HEK293 (cell line): ENCODE measurements around the gene CNGA2.

Experiments
- ATF2 ChIP-seq: fragments of 450-650 bp; formaldehyde crosslinking; IDR thresholded peaks from 2 replicates; pipeline ENCODE4 v1.5.1; 2016; ENCODE audit warnings: missing biosample characterization, missing genetic modification characterization, low read depth
- MYNN ChIP-seq: fragments of 450-650 bp; formaldehyde crosslinking; IDR thresholded peaks from 2 replicates; pipeline ENCODE4 v1.5.1; 2016; ENCODE audit warnings: missing biosample characterization, missing genetic modification characterization, borderline replicate concordance
- PRDM1 ChIP-seq: fragments of 450-650 bp; formaldehyde crosslinking; IDR thresholded peaks from 2 replicates; pipeline ENCODE4; 2016; ENCODE audit warnings: missing biosample characterization, missing genetic modification characterization
- ZNF19 ChIP-seq: fragments of 450-650 bp; formaldehyde crosslinking; IDR thresholded peaks from 2 replicates; pipeline ENCODE4; 2016; ENCODE audit warnings: missing biosample characterization, missing genetic modification characterization, low read depth
- ZNF274 ChIP-seq, 2 experiments: fragments of 200-500 bp in 1 of 2; fragments of 450-650 bp in 1 of 2; sonication (Bioruptor generic) in 1 of 2; formaldehyde crosslinking in 1 of 2; IDR thresholded peaks; 2 replicates each; pipeline versions ENCODE4 v1.5.1 to v1.6.1; 2014 to 2016; ENCODE audit warnings: borderline replicate concordance in 1 of 2, inconsistent platforms in 1 of 2, low read length in 1 of 2, missing biosample characterization in 1 of 2, missing genetic modification characterization in 1 of 2
- ZNF302 ChIP-seq: fragments of 450-650 bp; formaldehyde crosslinking; IDR thresholded peaks from 2 replicates; pipeline ENCODE4 v1.5.1; 2016; ENCODE audit warnings: missing biosample characterization, missing genetic modification characterization, low read depth
- ZNF639 ChIP-seq: fragments of 450-650 bp; formaldehyde crosslinking; IDR thresholded peaks from 2 replicates; pipeline ENCODE4 v1.5.1; 2016; ENCODE audit warnings: missing biosample characterization, missing genetic modification characterization
- ZSCAN18 ChIP-seq: fragments of 450-650 bp; formaldehyde crosslinking; IDR thresholded peaks from 2 replicates; pipeline ENCODE4 v1.5.1; 2016; ENCODE audit warnings: missing biosample characterization, missing genetic modification characterization
- TF ChIP-seq, protein P1 (sequence below): fragments of 450-650 bp; formaldehyde crosslinking; IDR thresholded peaks from 2 replicates; pipeline ENCODE4 v1.5.1; 2016; ENCODE audit warnings: missing biosample characterization, missing genetic modification characterization
- TF ChIP-seq, protein P2 (sequence below): fragments of 450-650 bp; formaldehyde crosslinking; IDR thresholded peaks from 2 replicates; pipeline ENCODE4 v1.5.1; 2016; ENCODE audit warnings: missing biosample characterization, missing genetic modification characterization

DNA sequence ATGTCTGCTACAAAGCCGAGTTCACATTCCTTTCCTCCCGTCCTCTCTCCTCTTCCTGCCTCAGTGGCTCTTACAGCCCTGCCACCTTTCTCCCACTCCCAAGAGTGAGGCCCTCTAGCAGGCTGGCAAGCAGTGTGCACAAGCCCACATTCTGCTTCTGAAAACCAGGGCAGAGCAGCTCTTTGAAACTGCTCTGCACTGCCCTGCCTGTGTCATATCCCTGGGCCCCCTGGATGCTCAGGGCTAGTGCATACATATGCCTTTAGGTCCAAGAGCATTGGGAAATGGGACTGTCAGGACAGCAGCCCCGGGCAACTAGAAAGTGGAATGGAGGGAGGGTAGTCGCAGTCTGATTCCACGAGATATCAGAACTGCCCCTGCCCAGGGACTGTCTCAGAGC, 42.4 kb downstream of the CNGA2 start:
- no peak for TF ChIP-seq ATF2 (tag by site-specific recombination)
- TF ChIP-seq MYNN, result no peak
- no peak for TF ChIP-seq ZNF639 (tag by site-specific recombination)
- TF ChIP-seq, protein P1, sequence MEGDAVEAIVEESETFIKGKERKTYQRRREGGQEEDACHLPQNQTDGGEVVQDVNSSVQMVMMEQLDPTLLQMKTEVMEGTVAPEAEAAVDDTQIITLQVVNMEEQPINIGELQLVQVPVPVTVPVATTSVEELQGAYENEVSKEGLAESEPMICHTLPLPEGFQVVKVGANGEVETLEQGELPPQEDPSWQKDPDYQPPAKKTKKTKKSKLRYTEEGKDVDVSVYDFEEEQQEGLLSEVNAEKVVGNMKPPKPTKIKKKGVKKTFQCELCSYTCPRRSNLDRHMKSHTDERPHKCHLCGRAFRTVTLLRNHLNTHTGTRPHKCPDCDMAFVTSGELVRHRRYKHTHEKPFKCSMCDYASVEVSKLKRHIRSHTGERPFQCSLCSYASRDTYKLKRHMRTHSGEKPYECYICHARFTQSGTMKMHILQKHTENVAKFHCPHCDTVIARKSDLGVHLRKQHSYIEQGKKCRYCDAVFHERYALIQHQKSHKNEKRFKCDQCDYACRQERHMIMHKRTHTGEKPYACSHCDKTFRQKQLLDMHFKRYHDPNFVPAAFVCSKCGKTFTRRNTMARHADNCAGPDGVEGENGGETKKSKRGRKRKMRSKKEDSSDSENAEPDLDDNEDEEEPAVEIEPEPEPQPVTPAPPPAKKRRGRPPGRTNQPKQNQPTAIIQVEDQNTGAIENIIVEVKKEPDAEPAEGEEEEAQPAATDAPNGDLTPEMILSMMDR (tag by site-specific recombination), result no peak
- TF ChIP-seq ZNF19 (tag by site-specific recombination), result no peak
- TF ChIP-seq, protein P2, sequence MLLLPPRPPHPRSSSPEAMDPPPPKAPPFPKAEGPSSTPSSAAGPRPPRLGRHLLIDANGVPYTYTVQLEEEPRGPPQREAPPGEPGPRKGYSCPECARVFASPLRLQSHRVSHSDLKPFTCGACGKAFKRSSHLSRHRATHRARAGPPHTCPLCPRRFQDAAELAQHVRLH (tag by site-specific recombination), result no peak
- no peak for TF ChIP-seq ZSCAN18
- TF ChIP-seq ZNF274 (IDR thresholded peaks at IDR 0.05; ENCODE audit: low read length), result no peak
- TF ChIP-seq ZNF274 (tag by site-specific recombination; IDR thresholded peaks at IDR 0.05; ENCODE audit: borderline replicate concordance), result no peak
- TF ChIP-seq PRDM1 (tag by site-specific recombination), result no peak
- no peak for TF ChIP-seq ZNF302 (tag by site-specific recombination)
